Measurements from ENCODE around the gene MDK.
"Not testable (repeated sequence)": the region's sequence is repeated elsewhere in the genome, so short reads cannot be mapped to it uniquely, and the experiment has no call there.

The MDK gene

DNA sequence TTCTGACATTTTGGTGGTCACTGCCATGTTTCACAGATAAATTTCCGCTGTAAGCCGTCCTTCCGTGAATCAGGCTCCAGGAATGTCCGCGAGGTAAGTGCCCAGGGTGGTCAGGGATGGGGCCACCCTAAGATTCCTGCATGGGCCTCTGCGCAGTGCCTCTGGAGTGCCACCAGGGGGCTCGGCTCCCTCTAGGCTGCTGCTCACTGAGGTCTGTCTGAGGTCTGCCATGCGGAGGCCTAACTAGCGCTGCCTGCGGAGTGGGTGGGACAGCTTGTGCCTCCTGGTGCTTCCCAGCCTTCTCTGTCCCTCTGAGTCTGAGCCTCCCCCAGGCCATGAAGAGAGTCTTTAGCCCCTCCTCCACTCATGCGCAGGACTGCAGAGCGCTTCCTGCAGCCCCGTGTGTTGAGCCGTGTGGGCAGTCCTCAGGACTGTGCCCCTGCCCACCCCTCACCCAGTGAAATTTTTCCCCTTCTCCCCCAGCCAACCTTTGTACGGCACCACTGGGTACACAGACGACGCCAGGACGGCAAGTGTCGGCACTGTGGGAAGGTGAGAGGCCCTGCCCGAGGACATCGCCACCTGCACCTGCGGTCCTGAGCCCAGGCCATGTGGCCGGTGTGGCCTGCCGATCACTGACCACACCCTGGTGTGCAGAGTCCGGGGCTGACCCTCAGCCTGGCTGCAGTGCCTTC is 11.9 kb upstream of the MDK start:
- no peak for DNase-seq

DNA sequence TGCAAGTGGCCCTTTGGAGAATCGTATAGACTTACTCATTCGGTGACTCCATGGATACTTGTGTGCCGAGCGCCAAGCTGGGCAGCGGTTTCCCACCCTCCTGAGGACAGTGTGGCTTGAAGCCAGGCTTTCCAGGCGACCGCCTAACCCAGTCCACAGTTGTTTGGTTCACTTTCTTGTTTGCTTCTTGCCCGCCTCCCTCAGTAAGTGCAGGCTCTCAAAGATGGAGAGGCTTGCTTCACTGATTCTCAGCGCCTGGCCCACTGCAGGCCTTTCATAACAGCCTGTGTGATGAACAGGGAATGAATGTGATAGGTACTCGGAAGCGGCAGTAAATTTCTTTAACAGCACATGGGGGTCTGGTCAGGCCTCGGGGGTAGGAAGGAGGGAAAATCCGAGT is 11.2 kb upstream of the MDK start:
- DNase-seq: no peak

DNA sequence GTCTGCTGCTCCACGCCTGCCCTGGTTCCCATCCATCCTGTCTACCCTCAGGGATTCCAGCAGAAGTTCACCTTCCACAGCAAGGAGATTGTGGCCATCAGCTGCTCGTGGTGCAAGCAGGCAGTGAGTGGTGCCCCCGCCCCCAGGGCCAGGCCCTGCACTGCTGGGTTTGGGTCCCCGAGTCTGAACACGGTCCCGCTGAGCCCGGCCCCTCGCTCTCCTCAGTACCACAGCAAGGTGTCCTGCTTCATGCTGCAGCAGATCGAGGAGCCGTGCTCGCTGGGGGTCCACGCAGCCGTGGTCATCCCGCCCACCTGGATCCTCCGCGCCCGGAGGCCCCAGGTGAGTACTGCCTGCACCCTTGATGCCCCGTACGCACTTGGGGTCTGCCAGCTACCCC is 10.2 kb upstream of the MDK start:
- DNase-seq: not testable (repeated sequence)

- DNase-seq: no peak
These were observed 9.4 kb upstream of the MDK start for GRCh38 chr11:46372086-46372485.

GRCh38 chr11:46372501-46372900 is 9.0 kb upstream of the MDK start:
- not testable (repeated sequence) for DNase-seq

DNA sequence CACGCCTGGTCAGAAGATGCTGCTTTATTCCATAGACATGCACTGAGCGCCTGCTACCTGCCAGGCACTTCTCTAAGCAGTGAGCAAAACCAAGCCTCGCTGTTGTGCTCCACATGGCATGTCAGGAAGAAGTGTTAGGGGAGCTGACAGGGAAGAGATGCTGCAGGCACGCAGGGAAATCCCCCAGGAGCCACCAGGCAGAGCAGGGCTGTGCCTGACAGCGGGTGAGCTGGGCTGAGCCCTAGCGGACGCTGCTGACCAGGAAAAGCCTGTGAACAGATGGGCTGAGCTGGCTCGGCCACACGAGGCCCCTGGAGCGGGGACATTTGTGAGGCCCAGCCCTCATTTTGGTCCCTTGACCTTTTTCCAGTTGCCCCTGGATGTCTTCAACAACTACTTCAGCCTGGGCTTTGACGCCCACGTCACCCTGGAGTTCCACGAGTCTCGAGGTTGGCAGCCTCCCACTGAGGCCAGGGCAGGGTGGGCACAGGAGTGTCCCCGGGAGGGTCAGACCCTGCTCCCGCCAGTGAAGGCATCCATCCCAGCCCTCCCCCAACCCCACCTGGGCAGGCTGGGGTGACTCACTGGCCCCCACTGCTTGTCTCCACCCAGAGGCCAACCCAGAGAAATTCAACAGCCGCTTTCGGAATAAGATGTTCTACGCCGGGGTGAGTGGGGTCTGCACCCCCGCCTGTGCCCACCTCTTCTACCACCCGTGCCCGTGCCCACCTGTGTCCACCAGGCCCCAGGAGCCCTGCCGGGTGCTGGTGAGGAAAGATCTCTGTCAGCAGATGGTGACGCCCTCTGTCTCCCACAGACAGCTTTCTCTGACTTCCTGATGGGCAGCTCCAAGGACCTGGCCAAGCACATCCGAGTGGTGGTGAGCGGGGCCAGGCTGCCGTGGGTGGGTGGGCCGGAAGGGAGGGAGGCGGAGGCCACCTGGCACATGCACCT is 7.4 kb upstream of the MDK start:
- no peak for DNase-seq

GRCh38 chr11:46374815-46375214 is 6.7 kb upstream of the MDK start:
- DNase-seq: no peak

GRCh38 chr11:46375392-46376101 is 5.9 kb upstream of the MDK start:
- no peak for DNase-seq

DNA sequence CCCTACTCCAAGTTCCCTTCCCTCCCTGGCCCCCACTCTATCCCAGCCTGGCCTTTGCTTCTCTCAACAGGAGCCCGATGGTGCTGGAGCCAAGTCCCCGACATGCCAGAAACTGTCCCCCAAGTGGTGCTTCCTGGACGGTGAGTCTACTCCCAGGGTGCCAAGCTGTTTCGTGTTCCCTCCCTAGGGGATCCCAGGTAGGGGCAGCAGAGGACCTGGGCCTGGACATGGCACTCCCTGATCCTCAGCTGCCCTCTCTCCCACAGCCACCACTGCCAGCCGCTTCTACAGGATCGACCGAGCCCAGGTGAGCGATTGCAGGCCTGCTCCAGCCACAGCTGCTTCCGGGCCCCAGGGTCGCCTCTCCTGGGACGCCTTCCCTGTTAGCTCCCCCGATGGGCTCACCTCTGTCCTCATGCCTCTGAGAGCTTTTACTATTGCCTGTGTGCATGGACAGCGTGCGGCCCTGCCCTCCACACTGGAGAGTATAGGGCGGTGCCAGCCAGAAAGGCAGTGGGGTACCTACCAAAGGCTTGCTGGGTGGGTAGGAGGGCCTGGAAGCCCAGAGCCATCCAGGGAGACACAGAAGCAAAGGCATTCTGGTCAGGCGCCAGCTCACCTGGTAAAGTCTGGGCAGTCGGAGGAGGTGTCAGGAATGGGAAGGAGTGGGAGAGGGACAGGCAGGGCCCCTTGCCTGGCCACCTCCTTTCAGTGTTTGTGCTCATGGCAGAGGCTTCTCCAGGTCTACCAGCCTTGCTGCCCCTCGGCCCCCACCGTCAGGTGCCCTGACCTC is 5.0 kb upstream of the MDK start:
- DNase-seq: no peak

GRCh38 chr11:46377290-46377689 is 4.2 kb upstream of the MDK start:
- DNase-seq: no peak

- no peak for DNase-seq
These were observed 3.6 kb upstream of the MDK start for GRCh38 chr11:46377831-46378230.

DNA sequence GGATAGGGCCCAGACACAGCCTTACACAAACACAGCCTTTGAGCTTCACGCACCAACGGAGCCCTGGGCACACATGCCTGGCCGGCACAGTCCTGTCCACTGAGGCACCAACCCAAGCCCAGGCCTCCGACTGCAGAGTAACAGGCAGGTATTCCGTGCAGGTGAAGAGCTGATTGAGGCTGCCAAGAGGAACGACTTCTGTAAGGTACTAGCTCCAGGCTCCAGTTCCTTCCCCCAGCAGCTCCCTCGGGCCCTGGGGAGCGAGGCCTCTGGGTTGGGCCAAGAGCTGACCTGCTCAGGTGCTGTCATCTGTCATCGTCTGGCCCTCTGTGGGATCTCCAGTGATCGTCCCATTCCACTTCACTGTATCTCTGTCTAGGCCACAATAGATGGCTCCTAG is 3.2 kb upstream of the MDK start:
- no peak for DNase-seq

DNA sequence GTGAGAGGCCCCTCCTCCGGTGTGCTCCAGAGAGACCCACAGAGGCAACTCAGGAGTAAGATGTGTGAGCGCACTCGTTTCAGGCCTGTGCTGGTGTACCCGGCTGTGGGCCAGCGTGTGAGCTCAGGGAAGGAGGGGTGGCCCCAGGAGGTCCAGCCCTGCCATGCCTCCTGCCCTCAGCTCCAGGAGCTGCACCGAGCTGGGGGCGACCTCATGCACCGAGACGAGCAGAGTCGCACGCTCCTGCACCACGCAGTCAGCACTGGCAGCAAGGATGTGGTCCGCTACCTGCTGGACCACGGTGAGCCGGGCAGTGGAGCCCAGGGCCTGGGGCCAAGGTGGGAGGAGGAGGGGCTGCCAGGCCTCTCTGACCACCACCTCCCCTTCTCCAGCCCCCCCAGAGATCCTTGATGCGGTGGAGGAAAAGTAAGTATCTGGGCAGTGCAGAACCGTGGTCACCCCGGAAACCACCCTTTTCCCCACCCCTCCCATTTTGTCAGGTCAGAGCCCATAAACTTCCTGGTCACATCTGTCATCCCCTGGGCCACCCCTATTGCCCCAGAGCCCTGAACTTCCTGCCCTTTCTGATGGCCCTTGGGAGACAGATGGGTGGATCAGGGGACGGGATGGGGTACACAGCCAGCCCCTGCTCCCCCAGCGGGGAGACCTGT is 2.5 kb upstream of the MDK start:
- DNase-seq: no peak

- not testable (repeated sequence) for DNase-seq
These were observed 1.8 kb upstream of the MDK start for GRCh38 chr11:46379482-46380293.

- no peak for DNase-seq
These were observed 975 bp upstream of the MDK start for GRCh38 chr11:46380340-46381047.

DNA sequence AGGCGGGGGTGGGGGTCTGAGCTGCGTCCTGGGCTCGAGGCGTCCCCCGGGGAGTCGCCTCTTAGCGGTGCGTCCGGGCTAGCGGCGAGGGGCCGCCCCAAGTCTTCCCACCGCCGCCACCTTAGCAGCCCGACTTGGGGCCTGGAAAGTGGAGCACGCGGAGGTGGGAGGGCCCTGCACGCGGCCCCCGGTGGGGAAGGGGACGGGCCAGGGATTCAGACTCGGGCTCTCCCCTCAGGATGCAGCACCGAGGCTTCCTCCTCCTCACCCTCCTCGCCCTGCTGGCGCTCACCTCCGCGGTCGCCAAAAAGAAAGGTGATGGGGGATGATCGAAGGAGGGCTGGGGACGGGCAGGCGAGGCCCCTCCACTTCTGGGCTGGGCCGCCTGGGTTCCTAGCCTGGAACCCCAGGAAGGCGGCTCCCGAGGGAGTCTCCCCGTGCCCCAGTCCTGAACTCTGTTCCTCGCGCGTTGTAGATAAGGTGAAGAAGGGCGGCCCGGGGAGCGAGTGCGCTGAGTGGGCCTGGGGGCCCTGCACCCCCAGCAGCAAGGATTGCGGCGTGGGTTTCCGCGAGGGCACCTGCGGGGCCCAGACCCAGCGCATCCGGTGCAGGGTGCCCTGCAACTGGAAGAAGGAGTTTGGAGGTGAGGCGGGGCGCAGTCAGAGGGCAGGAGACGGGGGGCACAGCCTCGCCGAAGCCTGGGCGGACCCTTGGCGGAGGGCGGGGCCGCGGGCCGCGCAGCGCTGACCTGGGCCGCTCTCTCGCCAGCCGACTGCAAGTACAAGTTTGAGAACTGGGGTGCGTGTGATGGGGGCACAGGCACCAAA is 563 bp downstream of the MDK start:
- no peak for DNase-seq

- DNase-seq: no peak
These were observed 1.4 kb downstream of the MDK start for GRCh38 chr11:46382646-46383403.

DNA sequence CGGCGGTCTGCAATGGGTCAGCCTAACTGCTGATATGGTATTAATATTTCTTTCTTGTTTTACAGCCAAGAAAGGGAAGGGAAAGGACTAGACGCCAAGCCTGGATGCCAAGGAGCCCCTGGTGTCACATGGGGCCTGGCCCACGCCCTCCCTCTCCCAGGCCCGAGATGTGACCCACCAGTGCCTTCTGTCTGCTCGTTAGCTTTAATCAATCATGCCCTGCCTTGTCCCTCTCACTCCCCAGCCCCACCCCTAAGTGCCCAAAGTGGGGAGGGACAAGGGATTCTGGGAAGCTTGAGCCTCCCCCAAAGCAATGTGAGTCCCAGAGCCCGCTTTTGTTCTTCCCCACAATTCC is 1.9 kb downstream of the MDK start:
- DNase-seq: no peak

All from NCI-H2029 treated with DMSO at 0.1 percent for 48 hours (cell line).